A673 (cell line): ENCODE measurements around the gene UACA.

ENCODE experiments used
- CTCF ChIP-seq: fragments of 300-800, 200-600 bp; sonication (generic); conservative IDR thresholded peaks from 2 replicates; pipeline ENCODE4 v1.5.1; 2017; ENCODE audit warnings: low read depth, mild to moderate bottlenecking, antibody characterized with exemption, low read length, moderate library complexity, mixed read lengths
- EZH2 ChIP-seq: fragments of 200-600 bp; sonication (generic); IDR thresholded peaks from 2 replicates; pipeline ENCODE4 v1.6.1; 2017; ENCODE audit warnings: borderline replicate concordance, low read depth, mild to moderate bottlenecking, mixed read lengths, antibody characterized with exemption, low read length; ENCODE audit not compliant: poor library complexity, severe bottlenecking

GRCh38 chr15:70704166-70704565, 59.2 kb downstream of the UACA start:
- no peak for TF ChIP-seq EZH2
- TF ChIP-seq CTCF, result no peak
